ENCODE results near the gene TUBGCP4.

The TUBGCP4 gene

GRCh38 chr15:43376017-43376705 lies 5.3 kb downstream of the TUBGCP4 start:
- Histone ChIP-seq H2AFZ (ENCODE audit: low read depth) (no peak overlapping the region), H3K27ac (no peak overlapping the region), H3K27me3 (ENCODE audit: insufficient read depth, low read depth) (no peaks in the 10 kb centered on the region), H3K36me3 (ENCODE audit: insufficient read depth) (peaks cover 16% of the 10 kb centered on the region; the same call in 1 of the 2 replicates), H3K4me2 (no peak overlapping the region), H3K9ac (no peak overlapping the region), H3K79me2 (ENCODE audit: insufficient read depth, low read depth) (peaks cover 17% of the 10 kb centered on the region; the same call in 1 of the 2 replicates), H3K4me3 (IDR thresholded peaks at IDR 0.05; ENCODE audit: insufficient read depth, low read depth, low read length) (no peak overlapping the region), H3K4me1 (ENCODE audit: low read depth, poor library complexity, severe bottlenecking) (peaks cover 11% of the 10 kb centered on the region), H4K20me1 (ENCODE audit: insufficient read depth) (no peaks in the 10 kb centered on the region)
- peak; percentile 80 for TF ChIP-seq CTCF (conservative IDR thresholded peaks at IDR 0.05; ENCODE audit: low read depth, low read length)

GRCh38 chr15:43378601-43379000 lies 7.7 kb downstream of the TUBGCP4 start:
- H3K79me2 ChIP-seq (ENCODE audit: insufficient read depth, low read depth): peaks cover 7% of the 10 kb centered on the region; the same call in 1 of the 2 replicates
- H2AFZ ChIP-seq (ENCODE audit: low read depth): no peak overlapping the region
- no peak for TF ChIP-seq CTCF (conservative IDR thresholded peaks at IDR 0.05; ENCODE audit: low read depth, low read length)
- H3K27me3 ChIP-seq (ENCODE audit: insufficient read depth, low read depth): no peaks in the 10 kb centered on the region
- peaks cover 16% of the 10 kb centered on the region; the same call in 1 of the 2 replicates for H3K36me3 ChIP-seq (ENCODE audit: insufficient read depth)
- H3K4me1 ChIP-seq (ENCODE audit: low read depth, poor library complexity, severe bottlenecking): peaks cover 3% of the 10 kb centered on the region
- H3K9ac ChIP-seq: no peak overlapping the region
- no peaks in the 10 kb centered on the region for H4K20me1 ChIP-seq (ENCODE audit: insufficient read depth)
- H3K4me2 ChIP-seq: no peak overlapping the region
- no peak overlapping the region for H3K4me3 ChIP-seq (IDR thresholded peaks at IDR 0.05; ENCODE audit: insufficient read depth, low read depth, low read length)
- no peak overlapping the region for H3K27ac ChIP-seq

GRCh38 chr15:43382310-43382709 lies 11.4 kb downstream of the TUBGCP4 start:
- Histone ChIP-seq H3K36me3 (ENCODE audit: insufficient read depth) (peaks cover 9% of the 10 kb centered on the region; the same call in 1 of the 2 replicates), H3K4me3 (IDR thresholded peaks at IDR 0.05; ENCODE audit: insufficient read depth, low read depth, low read length) (no peak overlapping the region), H3K4me1 (ENCODE audit: low read depth, poor library complexity, severe bottlenecking) (peaks cover 3% of the 10 kb centered on the region), H3K27me3 (ENCODE audit: insufficient read depth, low read depth) (no peaks in the 10 kb centered on the region), H4K20me1 (ENCODE audit: insufficient read depth) (no peaks in the 10 kb centered on the region), H3K9ac (no peak overlapping the region), H3K27ac (no peak overlapping the region), H3K4me2 (no peak overlapping the region), H3K79me2 (ENCODE audit: insufficient read depth, low read depth) (no peaks in the 10 kb centered on the region), H2AFZ (ENCODE audit: low read depth) (no peak overlapping the region)
- no peak for TF ChIP-seq CTCF (conservative IDR thresholded peaks at IDR 0.05; ENCODE audit: low read depth, low read length)

- H3K27me3 ChIP-seq (ENCODE audit: insufficient read depth, low read depth): no peaks in the 10 kb centered on the region
- H3K36me3 ChIP-seq (ENCODE audit: insufficient read depth): peaks cover 9% of the 10 kb centered on the region; the same call in 1 of the 2 replicates
- H3K4me2 ChIP-seq: no peak overlapping the region
- H3K79me2 ChIP-seq (ENCODE audit: insufficient read depth, low read depth): no peaks in the 10 kb centered on the region
- H2AFZ ChIP-seq (ENCODE audit: low read depth): no peak overlapping the region
- H3K4me1 ChIP-seq (ENCODE audit: low read depth, poor library complexity, severe bottlenecking): peaks cover 3% of the 10 kb centered on the region
- H3K27ac ChIP-seq: no peak overlapping the region
- no peak overlapping the region for H3K9ac ChIP-seq
- TF ChIP-seq CTCF (conservative IDR thresholded peaks at IDR 0.05; ENCODE audit: low read depth, low read length): no peak
- no peaks in the 10 kb centered on the region for H4K20me1 ChIP-seq (ENCODE audit: insufficient read depth)
- H3K4me3 ChIP-seq (IDR thresholded peaks at IDR 0.05; ENCODE audit: insufficient read depth, low read depth, low read length): no peak overlapping the region
These were observed 12.2 kb downstream of the TUBGCP4 start for GRCh38 chr15:43383070-43383469.

Measured in KMS-11 (cell line).